Measurements from ENCODE around the gene LPP. TPM values are rescaled to one million over a fixed set of nuclear protein-coding genes. Genes with fewer than 3 reads are reported as not detected.

The LPP gene
- total and polyA plus RNA-seq, 8 donors: 4.9 to 84.4 (median 45.9) TPM

- intact Hi-C loops (cut with DNase I): no loop called here
- TF ChIP-seq CTCF (IDR thresholded peaks at IDR 0.05): no peak
- no peak overlapping the region for H3K27ac ChIP-seq
- ATAC-seq: no peak
- H3K4me1 ChIP-seq: peaks cover 0 to 15% (median 0%) of the 10 kb centered on the region in 3 donors
- WGBS, 2 donors: 46 to 47% methylated on average over 2 of the region's 2 CpGs
- H3K4me3 ChIP-seq: no peak overlapping the region
- H3K36me3 ChIP-seq: no peaks in the 10 kb centered on the region
- no peaks in the 10 kb centered on the region for H3K27me3 ChIP-seq
- no peaks in the 10 kb centered on the region for H3K9me3 ChIP-seq
- FAIRE-seq: no peak
- DNase-seq: no peak
Observed at GRCh38 chr3:188662795-188663194, 508.8 kb downstream of the LPP start.

- TF ChIP-seq CTCF (IDR thresholded peaks at IDR 0.05): no peak
Observed at GRCh38 chr3:188663839-188664238, 509.9 kb downstream of the LPP start.

GRCh38 chr3:188664795-188665194, 510.8 kb downstream of the LPP start:
- Histone ChIP-seq H3K27me3 (no peaks in the 10 kb centered on the region), H3K4me1 (peaks cover 0 to 8% (median 0%) of the 10 kb centered on the region in 3 donors), H3K27ac (no peak overlapping the region), H3K4me3 (no peak overlapping the region), H3K36me3 (no peaks in the 10 kb centered on the region), H3K9me3 (no peaks in the 10 kb centered on the region)
- no peak for TF ChIP-seq CTCF (IDR thresholded peaks at IDR 0.05)
- 87 to 91% methylated on average over 3 of the region's 3 CpGs for WGBS, 2 donors
- DNase-seq: no peak
- no peak for FAIRE-seq
- intact Hi-C loops (cut with DNase I): no loop called here
- ATAC-seq: peak in 2 of 4 donors; percentile 29 to 73

More at GRCh38 chr3:188663839-188664238, 509.9 kb downstream of the LPP start:
- FAIRE-seq: no peak
- intact Hi-C loops (cut with DNase I): no loop called here
- WGBS, 2 donors: 89 to 91% methylated on average over 5 of the region's 5 CpGs
- peaks cover 0 to 11% (median 0%) of the 10 kb centered on the region in 3 donors for H3K4me1 ChIP-seq
- H3K4me3 ChIP-seq: no peak overlapping the region
- H3K9me3 ChIP-seq: no peaks in the 10 kb centered on the region
- no peak for DNase-seq
- H3K27ac ChIP-seq: no peak overlapping the region
- no peaks in the 10 kb centered on the region for H3K27me3 ChIP-seq
- no peaks in the 10 kb centered on the region for H3K36me3 ChIP-seq
- no peak for ATAC-seq

GRCh38 chr3:188667926-188668325, 514.0 kb downstream of the LPP start:
- no peak for TF ChIP-seq CTCF (IDR thresholded peaks at IDR 0.05)
- WGBS, 2 donors: 92 to 94% methylated on average over 2 of the region's 2 CpGs
- Histone ChIP-seq H3K4me3 (no peak overlapping the region), H3K9me3 (no peaks in the 10 kb centered on the region), H3K4me1 (peaks cover 0 to 5% (median 0%) of the 10 kb centered on the region in 3 donors), H3K27me3 (no peaks in the 10 kb centered on the region), H3K27ac (no peak overlapping the region), H3K36me3 (no peaks in the 10 kb centered on the region)
- DNase-seq (no peak), ATAC-seq (no peak), FAIRE-seq (no peak)
- intact Hi-C loops (cut with DNase I): no loop called here

- ATAC-seq: no peak
- 96% methylated on average over 5 of the region's 5 CpGs for WGBS, 2 donors
Observed at GRCh38 chr3:188670446-188670845, 516.5 kb downstream of the LPP start.

More at GRCh38 chr3:188670446-188670845, 516.5 kb downstream of the LPP start:
- Histone ChIP-seq H3K27ac (no peak overlapping the region), H3K36me3 (no peaks in the 10 kb centered on the region), H3K9me3 (no peaks in the 10 kb centered on the region), H3K4me1 (peaks cover 0 to 5% (median 0%) of the 10 kb centered on the region in 3 donors), H3K27me3 (no peaks in the 10 kb centered on the region), H3K4me3 (no peak overlapping the region)
- FAIRE-seq: no peak
- DNase-seq: no peak
- intact Hi-C loops (cut with DNase I): no loop called here
- no peak for TF ChIP-seq CTCF (IDR thresholded peaks at IDR 0.05)
